Measurements from ENCODE around the gene ELP2. TPM values are rescaled to one million over a fixed set of nuclear protein-coding genes. Genes with fewer than 3 reads are reported as not detected.
A peak's percentile ranks its signal among the peaks of the same experiment; 100 is the strongest.
"Not testable (repeated sequence)": the region's sequence is repeated elsewhere in the genome, so short reads cannot be mapped to it uniquely, and the experiment has no call there.

The ELP2 gene
- total RNA-seq, 1 donor from 2014 or later, result 69.0 TPM

DNA sequence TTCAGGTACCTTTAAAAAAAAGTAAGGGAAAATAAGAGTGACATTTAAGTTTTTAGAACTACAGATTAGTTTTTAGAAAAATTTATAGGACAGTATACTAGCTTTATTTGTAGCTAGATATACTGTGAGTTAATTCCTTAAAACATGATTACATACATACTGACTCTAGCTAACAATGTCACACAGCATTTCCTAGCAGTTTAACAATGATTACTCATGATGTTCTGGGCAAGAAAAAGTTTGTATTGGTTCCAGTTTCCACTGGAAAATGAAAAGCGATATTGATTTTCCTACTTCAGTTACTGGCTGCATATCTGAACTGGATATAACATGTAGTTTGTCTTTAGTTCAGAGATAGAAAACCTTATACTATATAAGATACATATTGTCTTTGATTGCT, 20.0 kb upstream of the ELP2 start:
- TF ChIP-seq, protein P1, sequence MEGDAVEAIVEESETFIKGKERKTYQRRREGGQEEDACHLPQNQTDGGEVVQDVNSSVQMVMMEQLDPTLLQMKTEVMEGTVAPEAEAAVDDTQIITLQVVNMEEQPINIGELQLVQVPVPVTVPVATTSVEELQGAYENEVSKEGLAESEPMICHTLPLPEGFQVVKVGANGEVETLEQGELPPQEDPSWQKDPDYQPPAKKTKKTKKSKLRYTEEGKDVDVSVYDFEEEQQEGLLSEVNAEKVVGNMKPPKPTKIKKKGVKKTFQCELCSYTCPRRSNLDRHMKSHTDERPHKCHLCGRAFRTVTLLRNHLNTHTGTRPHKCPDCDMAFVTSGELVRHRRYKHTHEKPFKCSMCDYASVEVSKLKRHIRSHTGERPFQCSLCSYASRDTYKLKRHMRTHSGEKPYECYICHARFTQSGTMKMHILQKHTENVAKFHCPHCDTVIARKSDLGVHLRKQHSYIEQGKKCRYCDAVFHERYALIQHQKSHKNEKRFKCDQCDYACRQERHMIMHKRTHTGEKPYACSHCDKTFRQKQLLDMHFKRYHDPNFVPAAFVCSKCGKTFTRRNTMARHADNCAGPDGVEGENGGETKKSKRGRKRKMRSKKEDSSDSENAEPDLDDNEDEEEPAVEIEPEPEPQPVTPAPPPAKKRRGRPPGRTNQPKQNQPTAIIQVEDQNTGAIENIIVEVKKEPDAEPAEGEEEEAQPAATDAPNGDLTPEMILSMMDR (IDR thresholded peaks at IDR 0.05), result no peak
- no peak overlapping the region for H3K4me3 ChIP-seq
- peaks cover 41% of the 10 kb centered on the region for H3K36me3 ChIP-seq
- no peaks in the 10 kb centered on the region for H3K9me3 ChIP-seq
- H3K27me3 ChIP-seq, result no peaks in the 10 kb centered on the region
- no peak overlapping the region for H3K27ac ChIP-seq
- intact Hi-C loops (cut with DNase I), result no loop called here
- DNase-seq (no peak), ATAC-seq (no peak)
- no peaks in the 10 kb centered on the region for H3K4me1 ChIP-seq

DNA sequence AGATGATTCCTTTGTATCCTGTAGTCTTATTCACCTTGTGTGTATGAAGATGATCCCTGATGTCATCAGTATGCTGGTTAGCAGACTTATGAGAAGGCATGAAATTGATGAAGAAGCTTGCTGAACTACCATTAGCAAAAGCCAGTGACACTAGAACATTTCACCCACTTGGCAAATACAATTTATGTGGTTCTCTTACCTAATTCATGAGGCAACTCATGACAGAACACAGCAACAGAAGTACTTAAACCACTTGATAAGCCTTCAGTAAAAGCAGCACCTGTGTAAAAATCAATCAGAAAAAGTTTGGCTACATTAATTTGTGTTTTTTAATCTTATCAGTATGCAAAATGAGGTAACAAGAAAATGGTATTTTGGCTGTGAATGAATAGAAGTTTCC, 17.4 kb upstream of the ELP2 start:
- Histone ChIP-seq H3K9me3 (no peaks in the 10 kb centered on the region), H3K4me3 (no peak overlapping the region), H3K27me3 (no peaks in the 10 kb centered on the region), H3K4me1 (no peaks in the 10 kb centered on the region), H3K36me3 (peaks cover 51% of the 10 kb centered on the region), H3K27ac (no peak overlapping the region)
- DNase-seq (no peak), ATAC-seq (no peak)
- TF ChIP-seq, protein P1 (IDR thresholded peaks at IDR 0.05), result no peak
- intact Hi-C loops (cut with DNase I), result no loop called here

DNA sequence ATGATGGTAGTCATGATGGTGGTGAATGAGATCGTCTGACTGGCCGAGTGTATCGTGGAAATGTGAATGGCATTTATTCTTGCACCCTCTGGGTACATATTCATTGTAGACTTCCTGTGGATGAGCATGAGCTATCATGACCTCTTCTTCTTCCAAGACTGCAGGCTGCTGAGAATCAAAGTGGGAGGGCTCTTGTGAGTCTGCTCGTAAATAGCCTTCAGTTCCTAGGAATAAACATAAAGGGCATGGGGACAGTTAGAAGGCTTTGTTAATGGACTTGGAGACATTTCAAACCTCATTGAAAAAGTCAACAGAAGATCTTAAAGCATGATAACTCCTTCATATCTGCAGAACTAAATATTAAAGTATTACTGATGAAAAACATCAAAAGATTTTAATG, 15.4 kb upstream of the ELP2 start:
- Histone ChIP-seq H3K9me3 (no peaks in the 10 kb centered on the region), H3K36me3 (peaks cover 51% of the 10 kb centered on the region), H3K27me3 (no peaks in the 10 kb centered on the region), H3K4me3 (no peak overlapping the region), H3K4me1 (no peaks in the 10 kb centered on the region), H3K27ac (no peak overlapping the region)
- ATAC-seq (no peak), DNase-seq (no peak)
- intact Hi-C loops (cut with DNase I), result no loop called here
- TF ChIP-seq, protein P1 (IDR thresholded peaks at IDR 0.05), result no peak

GRCh38 chr18:36114738-36115137, 15.0 kb upstream of the ELP2 start:
- Histone ChIP-seq H3K4me3 (no peak overlapping the region), H3K27me3 (no peaks in the 10 kb centered on the region), H3K36me3 (peaks cover 51% of the 10 kb centered on the region), H3K9me3 (no peaks in the 10 kb centered on the region), H3K4me1 (no peaks in the 10 kb centered on the region), H3K27ac (no peak overlapping the region)
- DNase-seq (no peak), ATAC-seq (no peak)
- TF ChIP-seq, protein P1 (IDR thresholded peaks at IDR 0.05), result no peak
- intact Hi-C loops (cut with DNase I), result no loop called here

DNA sequence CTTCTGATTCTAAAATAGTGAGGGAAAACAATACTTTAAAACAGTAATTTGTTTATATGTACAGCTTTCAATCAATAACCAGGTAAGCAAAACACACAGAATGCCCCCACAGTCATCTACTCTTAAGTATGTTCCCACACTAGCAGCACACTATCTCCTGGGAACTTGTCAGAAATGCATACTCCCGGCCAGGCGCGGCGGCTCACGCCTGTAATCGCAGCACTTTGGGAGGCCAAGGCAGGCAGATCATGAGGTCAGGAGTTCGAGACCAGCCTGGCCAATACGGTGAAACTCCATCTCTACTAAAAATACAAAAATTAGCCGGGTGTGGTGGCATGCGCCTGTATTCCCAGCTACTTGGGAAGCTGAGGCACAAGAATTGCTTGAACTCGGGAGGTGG, 12.9 kb upstream of the ELP2 start:
- ATAC-seq; H3K4me3 ChIP-seq; H3K27me3 ChIP-seq; H3K27ac ChIP-seq; DNase-seq; intact Hi-C loops (cut with DNase I); H3K4me1 ChIP-seq; H3K9me3 ChIP-seq: not testable (repeated sequence)
- peaks cover 56% of the 10 kb centered on the region for H3K36me3 ChIP-seq

GRCh38 chr18:36120297-36120696, 9.4 kb upstream of the ELP2 start:
- Histone ChIP-seq H3K4me1 (no peaks in the 10 kb centered on the region), H3K4me3 (no peak overlapping the region), H3K27me3 (no peaks in the 10 kb centered on the region), H3K27ac (no peak overlapping the region), H3K9me3 (no peaks in the 10 kb centered on the region), H3K36me3 (peaks cover 59% of the 10 kb centered on the region)
- TF ChIP-seq, protein P1 (IDR thresholded peaks at IDR 0.05), result no peak
- intact Hi-C loops (cut with DNase I), result no loop called here
- peak; percentile 28 for ATAC-seq
- no peak for DNase-seq

Measured in upper lobe of right lung (tissue), 1 donor.